Measurements from ENCODE around the gene RNF213. TPM values are rescaled to one million over a fixed set of nuclear protein-coding genes. Genes with fewer than 3 reads are reported as not detected.

The RNF213 gene
- total and polyA plus RNA-seq, 10 of the 15 experiments (the other 5 are each of a cell fraction or from before 2014, with no cell fraction given), result 18.6 to 145 (median 65.8) TPM

DNA sequence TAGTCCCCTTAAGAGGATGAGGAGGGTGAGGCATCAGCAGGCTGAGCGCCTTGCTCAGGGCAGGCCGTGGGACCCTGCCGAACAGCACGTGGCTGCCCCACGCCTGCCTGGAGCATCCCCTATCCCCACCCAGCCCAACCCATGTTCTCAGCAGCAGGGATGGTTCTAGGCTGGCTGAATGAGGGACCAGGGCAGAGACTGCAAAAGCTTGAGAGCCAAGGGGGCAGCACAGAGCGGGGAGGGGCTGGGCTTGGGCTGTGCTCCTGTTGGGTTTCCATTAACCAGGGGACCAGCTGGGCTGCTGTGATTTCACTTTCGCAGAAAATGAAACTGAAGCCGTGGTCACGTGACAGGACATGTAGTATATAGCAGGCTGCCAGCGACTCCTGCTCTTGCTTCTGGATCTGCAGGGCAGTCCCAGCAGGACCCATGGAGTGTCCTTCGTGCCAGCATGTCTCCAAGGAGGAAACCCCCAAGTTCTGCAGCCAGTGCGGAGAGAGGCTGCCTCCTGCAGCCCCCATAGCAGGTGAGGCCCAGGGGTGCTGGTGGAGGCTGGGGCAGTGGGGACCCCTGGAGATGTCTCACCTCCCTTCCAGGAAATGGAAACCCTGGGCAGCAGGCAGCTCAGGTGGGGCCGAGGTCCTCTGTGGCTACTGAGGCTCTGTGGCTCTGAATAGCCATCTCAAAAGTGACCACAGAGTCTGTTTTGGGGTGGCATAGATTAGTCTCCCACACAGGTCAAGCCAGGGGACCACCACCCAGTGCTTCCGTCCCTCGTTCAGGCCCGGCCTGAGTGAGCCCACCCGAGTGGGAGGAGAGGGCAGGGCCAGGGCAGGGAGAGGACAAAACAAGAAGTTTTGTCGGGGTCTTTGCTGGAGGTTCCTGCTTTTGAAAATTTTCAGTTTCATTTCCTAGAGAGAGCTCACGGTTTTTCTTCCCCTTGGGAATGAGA, 2.9 kb downstream of the RNF213 start (continued):
- TF ChIP-seq, protein P1, sequence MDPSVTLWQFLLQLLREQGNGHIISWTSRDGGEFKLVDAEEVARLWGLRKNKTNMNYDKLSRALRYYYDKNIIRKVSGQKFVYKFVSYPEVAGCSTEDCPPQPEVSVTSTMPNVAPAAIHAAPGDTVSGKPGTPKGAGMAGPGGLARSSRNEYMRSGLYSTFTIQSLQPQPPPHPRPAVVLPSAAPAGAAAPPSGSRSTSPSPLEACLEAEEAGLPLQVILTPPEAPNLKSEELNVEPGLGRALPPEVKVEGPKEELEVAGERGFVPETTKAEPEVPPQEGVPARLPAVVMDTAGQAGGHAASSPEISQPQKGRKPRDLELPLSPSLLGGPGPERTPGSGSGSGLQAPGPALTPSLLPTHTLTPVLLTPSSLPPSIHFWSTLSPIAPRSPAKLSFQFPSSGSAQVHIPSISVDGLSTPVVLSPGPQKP (IDR thresholded peaks at IDR 0.05; ENCODE audit: low read depth, low read length), result peak; percentile 46; the same call in 1 of the 2 replicates
- TF ChIP-seq STAT3 (IDR thresholded peaks at IDR 0.05; ENCODE audit: low read depth, low read length), result no peak
- TF ChIP-seq, protein P2, sequence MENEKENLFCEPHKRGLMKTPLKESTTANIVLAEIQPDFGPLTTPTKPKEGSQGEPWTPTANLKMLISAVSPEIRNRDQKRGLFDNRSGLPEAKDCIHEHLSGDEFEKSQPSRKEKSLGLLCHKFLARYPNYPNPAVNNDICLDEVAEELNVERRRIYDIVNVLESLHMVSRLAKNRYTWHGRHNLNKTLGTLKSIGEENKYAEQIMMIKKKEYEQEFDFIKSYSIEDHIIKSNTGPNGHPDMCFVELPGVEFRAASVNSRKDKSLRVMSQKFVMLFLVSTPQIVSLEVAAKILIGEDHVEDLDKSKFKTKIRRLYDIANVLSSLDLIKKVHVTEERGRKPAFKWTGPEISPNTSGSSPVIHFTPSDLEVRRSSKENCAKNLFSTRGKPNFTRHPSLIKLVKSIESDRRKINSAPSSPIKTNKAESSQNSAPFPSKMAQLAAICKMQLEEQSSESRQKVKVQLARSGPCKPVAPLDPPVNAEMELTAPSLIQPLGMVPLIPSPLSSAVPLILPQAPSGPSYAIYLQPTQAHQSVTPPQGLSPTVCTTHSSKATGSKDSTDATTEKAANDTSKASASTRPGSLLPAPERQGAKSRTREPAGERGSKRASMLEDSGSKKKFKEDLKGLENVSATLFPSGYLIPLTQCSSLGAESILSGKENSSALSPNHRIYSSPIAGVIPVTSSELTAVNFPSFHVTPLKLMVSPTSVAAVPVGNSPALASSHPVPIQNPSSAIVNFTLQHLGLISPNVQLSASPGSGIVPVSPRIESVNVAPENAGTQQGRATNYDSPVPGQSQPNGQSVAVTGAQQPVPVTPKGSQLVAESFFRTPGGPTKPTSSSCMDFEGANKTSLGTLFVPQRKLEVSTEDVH (IDR thresholded peaks at IDR 0.05; ENCODE audit: low read depth, partially characterized antibody), result no peak
- no peak for TF ChIP-seq ZNF274 (IDR thresholded peaks at IDR 0.05; ENCODE audit: insufficient read depth, insufficient read length)
- no peak for TF ChIP-seq EZH2 (IDR thresholded peaks at IDR 0.05; ENCODE audit: borderline replicate concordance, control insufficient read depth, low read depth, low read length)
- TF ChIP-seq, protein P3, sequence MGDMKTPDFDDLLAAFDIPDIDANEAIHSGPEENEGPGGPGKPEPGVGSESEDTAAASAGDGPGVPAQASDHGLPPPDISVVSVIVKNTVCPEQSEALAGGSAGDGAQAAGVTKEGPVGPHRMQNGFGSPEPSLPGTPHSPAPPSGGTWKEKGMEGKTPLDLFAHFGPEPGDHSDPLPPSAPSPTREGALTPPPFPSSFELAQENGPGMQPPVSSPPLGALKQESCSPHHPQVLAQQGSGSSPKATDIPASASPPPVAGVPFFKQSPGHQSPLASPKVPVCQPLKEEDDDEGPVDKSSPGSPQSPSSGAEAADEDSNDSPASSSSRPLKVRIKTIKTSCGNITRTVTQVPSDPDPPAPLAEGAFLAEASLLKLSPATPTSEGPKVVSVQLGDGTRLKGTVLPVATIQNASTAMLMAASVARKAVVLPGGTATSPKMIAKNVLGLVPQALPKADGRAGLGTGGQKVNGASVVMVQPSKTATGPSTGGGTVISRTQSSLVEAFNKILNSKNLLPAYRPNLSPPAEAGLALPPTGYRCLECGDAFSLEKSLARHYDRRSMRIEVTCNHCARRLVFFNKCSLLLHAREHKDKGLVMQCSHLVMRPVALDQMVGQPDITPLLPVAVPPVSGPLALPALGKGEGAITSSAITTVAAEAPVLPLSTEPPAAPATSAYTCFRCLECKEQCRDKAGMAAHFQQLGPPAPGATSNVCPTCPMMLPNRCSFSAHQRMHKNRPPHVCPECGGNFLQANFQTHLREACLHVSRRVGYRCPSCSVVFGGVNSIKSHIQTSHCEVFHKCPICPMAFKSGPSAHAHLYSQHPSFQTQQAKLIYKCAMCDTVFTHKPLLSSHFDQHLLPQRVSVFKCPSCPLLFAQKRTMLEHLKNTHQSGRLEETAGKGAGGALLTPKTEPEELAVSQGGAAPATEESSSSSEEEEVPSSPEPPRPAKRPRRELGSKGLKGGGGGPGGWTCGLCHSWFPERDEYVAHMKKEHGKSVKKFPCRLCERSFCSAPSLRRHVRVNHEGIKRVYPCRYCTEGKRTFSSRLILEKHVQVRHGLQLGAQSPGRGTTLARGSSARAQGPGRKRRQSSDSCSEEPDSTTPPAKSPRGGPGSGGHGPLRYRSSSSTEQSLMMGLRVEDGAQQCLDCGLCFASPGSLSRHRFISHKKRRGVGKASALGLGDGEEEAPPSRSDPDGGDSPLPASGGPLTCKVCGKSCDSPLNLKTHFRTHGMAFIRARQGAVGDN (IDR thresholded peaks at IDR 0.05), result no peak
- no peak for TF ChIP-seq MYC (IDR thresholded peaks at IDR 0.05; ENCODE audit: insufficient read depth, insufficient read length, insufficient replicate concordance, low read length, severe bottlenecking)
- TF ChIP-seq RCOR1 (conservative IDR thresholded peaks at IDR 0.05; ENCODE audit: low read depth, low read length), result 0 out of 2 replicates have a peak, but pooled peaks have one; percentile 37
- TF ChIP-seq EP300 (IDR thresholded peaks at IDR 0.05; ENCODE audit: borderline replicate concordance in 1 of 2, control insufficient read depth in 1 of 2, low read depth in 2 of 2, low read length in 2 of 2), result peak; percentile 56 to 78; a peak in 3 of 4 replicates
- no peak for TF ChIP-seq BRCA1 (IDR thresholded peaks at IDR 0.05; ENCODE audit: low read depth, low read length)
- 0 out of 2 replicates have a peak, but pooled peaks have one; percentile 56 for TF ChIP-seq CHD1 (IDR thresholded peaks at IDR 0.05; ENCODE audit: low read depth, low read length)
- TF ChIP-seq, protein P4, sequence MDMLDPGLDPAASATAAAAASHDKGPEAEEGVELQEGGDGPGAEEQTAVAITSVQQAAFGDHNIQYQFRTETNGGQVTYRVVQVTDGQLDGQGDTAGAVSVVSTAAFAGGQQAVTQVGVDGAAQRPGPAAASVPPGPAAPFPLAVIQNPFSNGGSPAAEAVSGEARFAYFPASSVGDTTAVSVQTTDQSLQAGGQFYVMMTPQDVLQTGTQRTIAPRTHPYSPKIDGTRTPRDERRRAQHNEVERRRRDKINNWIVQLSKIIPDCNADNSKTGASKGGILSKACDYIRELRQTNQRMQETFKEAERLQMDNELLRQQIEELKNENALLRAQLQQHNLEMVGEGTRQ (IDR thresholded peaks at IDR 0.05; ENCODE audit: borderline replicate concordance, low read depth, low read length), result peak; percentile 95
- TF ChIP-seq, protein P5, sequence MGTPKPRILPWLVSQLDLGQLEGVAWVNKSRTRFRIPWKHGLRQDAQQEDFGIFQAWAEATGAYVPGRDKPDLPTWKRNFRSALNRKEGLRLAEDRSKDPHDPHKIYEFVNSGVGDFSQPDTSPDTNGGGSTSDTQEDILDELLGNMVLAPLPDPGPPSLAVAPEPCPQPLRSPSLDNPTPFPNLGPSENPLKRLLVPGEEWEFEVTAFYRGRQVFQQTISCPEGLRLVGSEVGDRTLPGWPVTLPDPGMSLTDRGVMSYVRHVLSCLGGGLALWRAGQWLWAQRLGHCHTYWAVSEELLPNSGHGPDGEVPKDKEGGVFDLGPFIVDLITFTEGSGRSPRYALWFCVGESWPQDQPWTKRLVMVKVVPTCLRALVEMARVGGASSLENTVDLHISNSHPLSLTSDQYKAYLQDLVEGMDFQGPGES (IDR thresholded peaks at IDR 0.05), result no peak
- TF ChIP-seq RBBP5 (conservative IDR thresholded peaks at IDR 0.05), result no peak
- TF ChIP-seq NFYA (IDR thresholded peaks at IDR 0.05; ENCODE audit: borderline replicate concordance, low read depth, low read length), result no peak
- TF ChIP-seq NFYB (IDR thresholded peaks at IDR 0.05; ENCODE audit: insufficient read depth, low read depth, low read length), result no peak
- TF ChIP-seq MEF2B (IDR thresholded peaks at IDR 0.05; ENCODE audit: partially characterized antibody, poor library complexity, severe bottlenecking), result peak; percentile 49

Measured in GM12878 (cell line).